Measurements from ENCODE around the gene FGF7.
"Not testable (repeated sequence)": the region's sequence is repeated elsewhere in the genome, so short reads cannot be mapped to it uniquely, and the experiment has no call there.

The FGF7 gene

DNA sequence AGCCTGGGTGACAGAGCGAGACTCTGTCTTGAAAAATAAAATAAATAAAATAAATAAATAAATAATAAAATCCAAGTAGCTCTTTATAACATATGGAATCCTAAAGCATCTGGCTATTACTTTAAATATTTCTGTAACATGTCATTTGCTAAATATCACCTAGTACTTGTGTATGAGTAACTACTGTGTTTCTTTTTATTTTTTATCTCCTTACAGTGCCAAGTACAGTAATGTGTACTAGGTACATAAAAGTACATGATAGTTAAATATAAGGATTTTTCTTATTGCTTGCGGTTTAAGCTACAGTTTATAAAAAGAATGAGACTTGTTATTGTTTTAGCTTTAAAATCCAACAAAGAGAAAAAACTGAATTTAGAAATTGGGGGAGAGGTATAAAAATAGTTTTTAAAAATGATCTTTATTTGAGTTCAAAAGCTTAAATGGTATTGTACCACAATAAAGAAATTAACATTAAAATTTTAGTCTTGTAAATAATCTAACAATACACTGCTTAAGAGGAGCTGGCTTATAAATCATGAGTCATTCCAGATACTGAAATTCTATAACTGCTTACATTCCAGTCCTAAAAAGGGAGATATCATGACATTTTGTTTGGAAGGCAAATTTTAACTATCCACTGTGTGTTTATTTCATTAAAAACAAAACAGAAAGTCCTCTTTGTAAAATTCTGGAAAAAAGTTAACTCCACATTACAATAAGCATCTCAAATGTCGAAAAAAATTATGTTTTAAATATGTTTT lies 73.1 kb downstream of the FGF7 start:
- ChIA-PET CTCF (interaction anchor here (0.6 to 0.7 kb wide), 2 partner anchors 29 to 69 kb away, joined by 3 read pairs; no protein-coding TSS in a partner anchor), POLR2A (ENCODE audit: low non-redundant PET) (no interaction called here)
- TF ChIP-seq, protein P1, sequence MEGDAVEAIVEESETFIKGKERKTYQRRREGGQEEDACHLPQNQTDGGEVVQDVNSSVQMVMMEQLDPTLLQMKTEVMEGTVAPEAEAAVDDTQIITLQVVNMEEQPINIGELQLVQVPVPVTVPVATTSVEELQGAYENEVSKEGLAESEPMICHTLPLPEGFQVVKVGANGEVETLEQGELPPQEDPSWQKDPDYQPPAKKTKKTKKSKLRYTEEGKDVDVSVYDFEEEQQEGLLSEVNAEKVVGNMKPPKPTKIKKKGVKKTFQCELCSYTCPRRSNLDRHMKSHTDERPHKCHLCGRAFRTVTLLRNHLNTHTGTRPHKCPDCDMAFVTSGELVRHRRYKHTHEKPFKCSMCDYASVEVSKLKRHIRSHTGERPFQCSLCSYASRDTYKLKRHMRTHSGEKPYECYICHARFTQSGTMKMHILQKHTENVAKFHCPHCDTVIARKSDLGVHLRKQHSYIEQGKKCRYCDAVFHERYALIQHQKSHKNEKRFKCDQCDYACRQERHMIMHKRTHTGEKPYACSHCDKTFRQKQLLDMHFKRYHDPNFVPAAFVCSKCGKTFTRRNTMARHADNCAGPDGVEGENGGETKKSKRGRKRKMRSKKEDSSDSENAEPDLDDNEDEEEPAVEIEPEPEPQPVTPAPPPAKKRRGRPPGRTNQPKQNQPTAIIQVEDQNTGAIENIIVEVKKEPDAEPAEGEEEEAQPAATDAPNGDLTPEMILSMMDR (conservative IDR thresholded peaks at IDR 0.05; ENCODE audit: low read depth) = no peak
- H3K27ac ChIP-seq = no peak overlapping the region
- DNase-seq (ENCODE audit: low spot score) = no peak

- ChIA-PET CTCF (no interaction called here), POLR2A (ENCODE audit: low non-redundant PET) (no interaction called here)
- DNase-seq (ENCODE audit: low spot score) = no peak
- TF ChIP-seq, protein P1 (conservative IDR thresholded peaks at IDR 0.05; ENCODE audit: low read depth) = no peak
- no peak overlapping the region for H3K27ac ChIP-seq
These were observed 78.5 kb downstream of the FGF7 start for GRCh38 chr15:49501586-49501985.

GRCh38 chr15:49506341-49506740 lies 83.3 kb downstream of the FGF7 start:
- H3K27ac ChIP-seq = no peak overlapping the region
- POLR2A ChIA-PET (ENCODE audit: low non-redundant PET) = no interaction called here
- DNase-seq (ENCODE audit: low spot score) = peak; percentile 19
- CTCF ChIA-PET = no interaction called here
- TF ChIP-seq, protein P1 (conservative IDR thresholded peaks at IDR 0.05; ENCODE audit: low read depth) = no peak

- DNase-seq (ENCODE audit: low spot score) = no peak
- ChIA-PET CTCF (no interaction called here), POLR2A (ENCODE audit: low non-redundant PET) (no interaction called here)
- TF ChIP-seq, protein P1 (conservative IDR thresholded peaks at IDR 0.05; ENCODE audit: low read depth) = no peak
- no peak overlapping the region for H3K27ac ChIP-seq
These were observed 84.2 kb downstream of the FGF7 start for GRCh38 chr15:49507261-49507660.

GRCh38 chr15:49512739-49513138 lies 89.7 kb downstream of the FGF7 start:
- DNase-seq (ENCODE audit: low spot score); POLR2A ChIA-PET (ENCODE audit: low non-redundant PET); H3K27ac ChIP-seq: not testable (repeated sequence)
- CTCF ChIA-PET = interaction anchor here (0.6 kb wide), 1 partner anchor 160 kb away, joined by 7 read pairs; no protein-coding TSS in a partner anchor

GRCh38 chr15:49521802-49522201 lies 98.8 kb downstream of the FGF7 start:
- POLR2A ChIA-PET (ENCODE audit: low non-redundant PET) = no interaction called here

DNA sequence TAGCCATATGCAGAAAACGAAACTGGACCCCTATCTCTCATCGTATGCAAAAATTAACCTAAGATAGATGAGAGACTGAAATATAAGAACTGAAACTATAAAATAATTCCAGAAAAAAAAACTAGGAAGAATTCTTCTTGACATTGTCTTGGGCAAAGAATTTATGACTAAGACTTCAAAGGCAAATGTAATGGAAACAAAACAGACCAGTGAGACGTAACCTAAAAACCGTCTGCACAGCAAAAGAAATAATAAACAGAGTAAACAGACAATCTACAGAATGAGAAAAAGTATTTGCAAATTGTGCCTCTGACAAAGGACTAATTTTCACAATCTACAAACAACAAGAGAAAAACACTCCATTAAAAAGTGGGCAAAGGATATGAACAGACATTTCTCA lies 105.2 kb downstream of the FGF7 start:
- POLR2A ChIA-PET (ENCODE audit: low non-redundant PET) = no interaction called here
- no peak for DNase-seq (ENCODE audit: low spot score)
- H3K27ac ChIP-seq = no peak overlapping the region
- CTCF ChIA-PET = no interaction called here
- TF ChIP-seq, protein P1 (conservative IDR thresholded peaks at IDR 0.05; ENCODE audit: low read depth) = no peak

More at GRCh38 chr15:49521802-49522201, 98.8 kb downstream of the FGF7 start:
- TF ChIP-seq, protein P1 (conservative IDR thresholded peaks at IDR 0.05; ENCODE audit: low read depth) = no peak
- no peak overlapping the region for H3K27ac ChIP-seq
- CTCF ChIA-PET = no interaction called here
- no peak for DNase-seq (ENCODE audit: low spot score)
